GM23338 (cell line): ENCODE results near the gene LRP1B.

ENCODE experiments used
- CREB1 ChIP-seq: fragments of 250-450 bp; sonication (Bioruptor Pico); IDR thresholded peaks from 2 replicates; pipeline ENCODE4 v1.5.0; 2020; ENCODE audit warnings: low read depth, mild to moderate bottlenecking, moderate library complexity
- CTCF ChIP-seq, 2 experiments: fragments of 200-600 bp in 1 of 2; sonication (generic) in 1 of 2; conservative IDR thresholded peaks; 2 replicates each; pipeline versions ENCODE4 v1.5.1 to v1.6.1; 2016 to 2017; ENCODE audit warnings: antibody characterized with exemption in 2 of 2, low read depth in 2 of 2, mild to moderate bottlenecking in 2 of 2, moderate library complexity in 1 of 2
- EZH2 ChIP-seq: fragments of 200-600 bp; sonication (generic); IDR thresholded peaks from one replicate; pipeline ENCODE4 v1.8.0; 2017; ENCODE audit warnings: antibody characterized with exemption, mild to moderate bottlenecking, low read depth; ENCODE audit not compliant: unreplicated experiment
- EZH2phosphoT487 ChIP-seq: fragments of 200-600 bp; sonication (generic); IDR thresholded peaks from one replicate; pipeline ENCODE4 v1.8.1; 2018; ENCODE audit warnings: antibody characterized with exemption; ENCODE audit not compliant: unreplicated experiment

GRCh38 chr2:141737492-141738255 is 393.1 kb downstream of the LRP1B start:
- no peak for TF ChIP-seq EZH2phosphoT487
- TF ChIP-seq CTCF (conservative IDR thresholded peaks at IDR 0.05; ENCODE audit: low read depth in 2 of 2): no peak
- no peak for TF ChIP-seq CREB1 (CRISPR knock-in tag)
- no peak for TF ChIP-seq EZH2
